Measurements from ENCODE around the gene PLSCR5.

DNA sequence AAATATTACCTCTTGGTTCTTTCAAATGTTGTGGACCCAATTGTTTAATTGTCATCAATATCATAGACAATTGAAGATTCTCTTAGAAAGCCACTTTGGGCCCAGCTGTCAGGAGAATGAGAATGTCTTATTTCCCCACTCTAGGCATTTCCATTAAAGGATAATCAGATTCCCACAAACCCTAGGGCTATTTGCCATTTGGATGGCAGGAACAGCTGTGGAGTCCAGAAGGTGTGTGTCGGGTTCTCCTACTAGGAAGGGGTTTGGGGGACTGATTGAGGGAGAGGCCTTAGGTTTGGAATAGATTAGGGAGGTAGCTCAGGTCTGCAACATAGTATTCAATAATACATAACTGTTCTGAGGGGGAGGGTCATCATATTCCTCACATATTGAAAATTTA lies 35.2 kb upstream of the PLSCR5 start:
- TF ChIP-seq, protein P1, sequence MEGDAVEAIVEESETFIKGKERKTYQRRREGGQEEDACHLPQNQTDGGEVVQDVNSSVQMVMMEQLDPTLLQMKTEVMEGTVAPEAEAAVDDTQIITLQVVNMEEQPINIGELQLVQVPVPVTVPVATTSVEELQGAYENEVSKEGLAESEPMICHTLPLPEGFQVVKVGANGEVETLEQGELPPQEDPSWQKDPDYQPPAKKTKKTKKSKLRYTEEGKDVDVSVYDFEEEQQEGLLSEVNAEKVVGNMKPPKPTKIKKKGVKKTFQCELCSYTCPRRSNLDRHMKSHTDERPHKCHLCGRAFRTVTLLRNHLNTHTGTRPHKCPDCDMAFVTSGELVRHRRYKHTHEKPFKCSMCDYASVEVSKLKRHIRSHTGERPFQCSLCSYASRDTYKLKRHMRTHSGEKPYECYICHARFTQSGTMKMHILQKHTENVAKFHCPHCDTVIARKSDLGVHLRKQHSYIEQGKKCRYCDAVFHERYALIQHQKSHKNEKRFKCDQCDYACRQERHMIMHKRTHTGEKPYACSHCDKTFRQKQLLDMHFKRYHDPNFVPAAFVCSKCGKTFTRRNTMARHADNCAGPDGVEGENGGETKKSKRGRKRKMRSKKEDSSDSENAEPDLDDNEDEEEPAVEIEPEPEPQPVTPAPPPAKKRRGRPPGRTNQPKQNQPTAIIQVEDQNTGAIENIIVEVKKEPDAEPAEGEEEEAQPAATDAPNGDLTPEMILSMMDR (IDR thresholded peaks at IDR 0.05), result no peak
- TF ChIP-seq POLR2A (IDR thresholded peaks at IDR 0.05) (no peak), POLR2AphosphoS5 (IDR thresholded peaks at IDR 0.05) (no peak)

Data from stomach (tissue), 4 donors.